K562 (cell line): Measurements from ENCODE around the gene APC2. TPM values are rescaled to one million over a fixed set of nuclear protein-coding genes. Genes with fewer than 3 reads are reported as not detected.
"Not testable (repeated sequence)": the region's sequence is repeated elsewhere in the genome, so short reads cannot be mapped to it uniquely, and the experiment has no call there.

Experiments used
- ATAC-seq: fragments of 200-7000 bp; cut with Tn5 transposase; 3 replicates; pipeline ENCODE4 v1.9.1; 2020; ENCODE audit warnings: moderate library complexity
- BruUV-seq: library from RNA; stranded (reverse); fragments of 400-500 nt; replicated peaks from 2 replicates; lab custom pipeline; 2021; lab: Mats Ljungman, UMichigan
- CTCF ChIA-PET: fragments of 300-600 bp; formaldehyde crosslinking; extraction: SDS; loops from one replicate; lab custom pipeline; 2021; ENCODE audit warnings: low intra/inter-chr PET ratio; lab: Yijun Ruan, JAX
- POLR2A ChIA-PET: fragments of 300-600, 350-650 bp; sonication (Branson Sonifier 250); formaldehyde crosslinking; extraction: SDS; loops from one replicate; lab custom pipeline; 2021; ENCODE audit warnings: antibody characterized with exemption, inconsistent platforms; lab: Yijun Ruan, JAX
- DNase-seq, 4 experiments: peaks; one replicate each; pipeline versions ENCODE4 v3.0.0 to v3.0.0-alpha.2; 2011 to 2018; ENCODE audit warnings: low spot score in 3 of 4, mixed read lengths in 3 of 4; ENCODE audit errors: extremely low read depth in 1 of 4
- FAIRE-seq: peaks from 2 replicates; lab custom pipeline; 2011; peaks lifted over from hg19 to GRCh38; lab: Jason Lieb, UNC
- H2AFZ ChIP-seq: 2 replicates; pipeline ENCODE4 v1.6.0; 2011; ENCODE audit warnings: low read depth, low read length, control low read depth, inconsistent platforms
- H3K27ac ChIP-seq: fragments of 200-600 bp; 3 replicates; pipeline ENCODE4 v1.8.0; 2011; ENCODE audit warnings: low read depth, mild to moderate bottlenecking, control low read depth, inconsistent platforms, low read length, moderate library complexity, mixed read lengths; ENCODE audit errors: extremely low read depth
- H3K27me3 ChIP-seq, 2 experiments: fragments of 300-600 bp in 1 of 2; 2 replicates in 1 of 2; 3 replicates in 1 of 2; pipeline versions ENCODE4 v1.6.0 to v1.8.0; 2011; ENCODE audit warnings: inconsistent platforms in 2 of 2, low read length in 2 of 2, mild to moderate bottlenecking in 1 of 2, mixed read lengths in 1 of 2, moderate library complexity in 1 of 2; ENCODE audit not compliant: control insufficient read depth in 2 of 2, insufficient read depth in 2 of 2
- H3K36me3 ChIP-seq: fragments of 300-600 bp; 3 replicates; pipeline ENCODE4 v1.8.0; 2011; ENCODE audit warnings: mild to moderate bottlenecking, low read length, inconsistent platforms; ENCODE audit not compliant: control insufficient read depth, insufficient read depth
- H3K4me1 ChIP-seq, 2 experiments: fragments of 200-600 bp in 1 of 2; replicated peaks in 1 of 2; 2 replicates in 1 of 2; 3 replicates in 1 of 2; pipeline versions ENCODE4 v1.5.1 to v1.8.0; 2011; ENCODE audit warnings: inconsistent platforms in 2 of 2, low read length in 2 of 2, mild to moderate bottlenecking in 1 of 2, mixed read lengths in 1 of 2, moderate library complexity in 1 of 2; ENCODE audit not compliant: control insufficient read depth in 2 of 2, insufficient read depth in 2 of 2
- H3K4me2 ChIP-seq: 2 replicates; pipeline ENCODE4 v1.6.1; 2011; ENCODE audit warnings: low read length, control low read depth, inconsistent platforms, mixed read lengths; ENCODE audit not compliant: insufficient read depth
- H3K4me3 ChIP-seq: fragments of 200-600 bp; sonication (generic), shearing (Covaris generic); 2 replicates; pipeline ENCODE4 v1.5.1; 2016; ENCODE audit warnings: control low read depth, inconsistent platforms
- H3K79me2 ChIP-seq: fragments of 200-600 bp; 3 replicates; pipeline ENCODE4 v1.8.0; 2011; ENCODE audit warnings: low read length, inconsistent platforms; ENCODE audit not compliant: control insufficient read depth, insufficient read depth
- H3K9ac ChIP-seq, 2 experiments: 2 replicates each; pipeline versions ENCODE4 v1.6.0 to v1.6.1; 2011; ENCODE audit warnings: low read depth in 2 of 2, low read length in 2 of 2, control low read depth in 1 of 2, inconsistent platforms in 1 of 2, mild to moderate bottlenecking in 1 of 2, mixed read lengths in 1 of 2; ENCODE audit not compliant: insufficient read depth in 1 of 2
- H3K9me1 ChIP-seq: one replicate; pipeline ENCODE4 v1.6.0; 2011; ENCODE audit warnings: inconsistent platforms, mild to moderate bottlenecking, low read length, moderate library complexity; ENCODE audit not compliant: control insufficient read depth, insufficient read depth
- H3K9me3 ChIP-seq: replicated peaks from 2 replicates; pipeline ENCODE4 v1.5.1; 2011; ENCODE audit warnings: low read depth, low read length, inconsistent platforms; ENCODE audit not compliant: control insufficient read depth, insufficient read depth
- H4K20me1 ChIP-seq: replicated peaks from 2 replicates; pipeline ENCODE4 v1.6.1; 2011; ENCODE audit warnings: low read length, inconsistent platforms, mixed read lengths; ENCODE audit not compliant: control insufficient read depth, insufficient read depth
- E2F8 ChIP-seq: fragments of 450-650 bp; IDR thresholded peaks from 2 replicates; pipeline ENCODE4 v1.7.1; 2018; ENCODE audit warnings: mild to moderate bottlenecking, low read depth; ENCODE audit not compliant: partially characterized antibody
- HSF4 ChIP-seq: fragments of 250-450 bp; sonication (Bioruptor Pico); IDR thresholded peaks from 2 replicates; pipeline ENCODE4 v2.1.2; 2022; ENCODE audit warnings: mild to moderate bottlenecking, moderate library complexity, borderline replicate concordance
- JUN ChIP-seq, 2 experiments: sonication (generic) in 1 of 2; formaldehyde crosslinking in 1 of 2; IDR thresholded peaks; 2 replicates each; pipeline versions ENCODE4 v1.6.1 to v1.8.0; 2012 to 2022; ENCODE audit warnings: borderline replicate concordance in 2 of 2, mild to moderate bottlenecking in 2 of 2, improper control_type of control experiment in 1 of 2, low read depth in 1 of 2, low read length in 1 of 2, missing genetic modification reagents in 1 of 2
- MCM7 ChIP-seq, 2 experiments: fragments of 450-650 bp; IDR thresholded peaks; 2 replicates each; pipeline ENCODE4 v1.6.1; 2016 to 2018
- PHB ChIP-seq: fragments of 250-450 bp; sonication (Bioruptor Pico); IDR thresholded peaks from 2 replicates; pipeline ENCODE4 v1.5.0; 2021
- THRAP3 ChIP-seq: fragments of 450-650 bp; IDR thresholded peaks from 2 replicates; pipeline ENCODE4 v1.6.1; 2016; ENCODE audit warnings: mild to moderate bottlenecking, inconsistent platforms, borderline replicate concordance
- ZNF24 ChIP-seq: fragments of 450-650 bp; IDR thresholded peaks from 2 replicates; pipeline ENCODE4 v1.6.1; 2016
- WGBS: fragments of 100-300 bp; shearing (Covaris generic); methylation state at CpG from one replicate; pipeline ENCODE4 v1.1.6; 2016; ENCODE audit warnings: low coverage, mixed read lengths; ENCODE audit not compliant: insufficient coverage; ENCODE audit errors: missing lambda C conversion rate; 5-methylcytosine and 5-hydroxymethylcytosine counted together
- in situ Hi-C: fragments of 300-500 bp; cut with MboI; formaldehyde crosslinking; loops from 4 replicates; pipeline ENCODE4 v1.15.0; 2018; ENCODE audit warnings: inconsistent platforms, mixed read lengths
- intact Hi-C: fragments of 100-400 bp; cut with micrococcal nuclease; formaldehyde crosslinking; loops from 2 replicates; pipeline ENCODE4 v1.14.2; 2022
- polyA plus RNA-seq, 8 experiments: library from polyadenylated mRNA; depleted of rRNA in 4 of 8; stranded (reverse) in 5 of 8; unstranded in 3 of 8; fragments of >200 nt; fragmentation: Nextera tagmentation in 2 of 8; fragmentation: Illumina TruSeq in 1 of 8; extraction: Ambion mirVana in 2 of 8; extraction: Trizol in 1 of 8; gene quantifications; 2 replicates each; pipeline versions ENCODE4 v1.2.1 to v1.2.3, GENCODE V29; 2011 to 2014; ENCODE audit warnings: inconsistent platforms in 1 of 8, missing spikeins in 1 of 8
- total RNA-seq, 7 experiments: library from RNA; depleted of rRNA in 6 of 7; stranded (reverse); fragments of >200 nt in 6 of 7; fragmentation: Illumina TruSeq in 2 of 7; extraction: Trizol in 2 of 7; gene quantifications; 2 replicates each; pipeline versions ENCODE4 v1.2.1 to v1.2.3, GENCODE V29; 2011 to 2021; ENCODE audit warnings: low replicate concordance in 1 of 7
- TF ChIP-seq, protein P1 (sequence below): fragments of 450-650 bp; IDR thresholded peaks from one replicate; pipeline ENCODE4 v1.6.1; 2018; ENCODE audit warnings: mild to moderate bottlenecking, moderate library complexity; ENCODE audit not compliant: partially characterized antibody

The APC2 gene
- total and polyA plus RNA-seq, 9 of the 15 experiments (the other 6 are each of a cell fraction or from before 2014, with no cell fraction given) = 0.01 to 0.40 (median 0.05) TPM; not detected in 3

DNA sequence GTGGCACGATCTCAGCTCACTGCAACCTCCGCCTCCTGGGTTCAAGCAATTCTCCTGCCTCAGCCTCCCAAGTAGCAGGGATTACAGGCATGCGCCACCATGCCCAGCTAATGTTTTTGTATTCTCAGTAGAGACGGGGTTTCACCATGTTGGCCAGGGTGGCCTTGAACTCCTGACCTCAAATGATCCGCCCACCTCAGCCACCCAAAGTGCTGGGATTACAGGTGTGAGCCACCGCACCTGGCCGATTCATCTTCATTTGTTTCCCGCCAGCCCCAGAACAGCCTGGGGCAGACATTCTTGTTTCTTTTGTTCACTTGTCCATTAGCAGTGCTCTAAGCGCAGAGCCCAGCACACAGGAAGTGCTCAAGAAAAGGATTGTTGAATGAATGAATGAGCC lies 27.1 kb downstream of the APC2 start:
- H3K27me3 ChIP-seq, DNase-seq, H3K4me2 ChIP-seq, H3K9me1 ChIP-seq, in situ Hi-C loops, CTCF ChIA-PET, H2AFZ ChIP-seq, ATAC-seq, H4K20me1 ChIP-seq, FAIRE-seq, H3K9me3 ChIP-seq, intact Hi-C loops, BruUV-seq, H3K4me3 ChIP-seq: not testable (repeated sequence)
- Histone ChIP-seq H3K36me3 (peaks cover 33% of the 10 kb centered on the region; the same call in 2 of the 3 replicates), H3K79me2 (peaks cover 44% of the 10 kb centered on the region), H3K4me1 (peaks cover 5 to 83% of the 10 kb centered on the region in 2 experiments; a peak in 4 of 5 replicates), H3K9ac (peak overlapping the region in 1 of 2 experiments; percentile 24; a peak in 2 of 4 replicates), H3K27ac (0 out of 3 replicates have a peak overlapping the region, but pooled peaks have one; percentile 28)
- WGBS = 95% methylated on average over 6 of the region's 9 CpGs
- POLR2A ChIA-PET = interaction anchor here (0.8 kb wide), 1 partner anchor 10 kb away, joined by 4 read pairs; no protein-coding TSS in a partner anchor
- 0 out of 2 replicates have a peak, but pooled peaks have one; percentile 36 for TF ChIP-seq ZNF24

GRCh38 chr19:1478934-1479707 lies 29.2 kb downstream of the APC2 start, which contains the start of gene C19orf25:
Gene C19orf25 (minus strand): TSS chr19:1479215. CDS start chr19:1478903, 312 bp downstream.
- ATAC-seq (peak; percentile 92), DNase-seq (peak; percentile 87 to 97 (median 90)), FAIRE-seq (peak; percentile 98)
- H3K4me2 ChIP-seq = peak within 1 kb of the TSS; percentile 85
- intact Hi-C loops (loop anchor here (2.0 kb wide), 1 partner anchor 34 kb away; the partner anchor contains the start of gene ADAMTSL5), in situ Hi-C loops (no loop called here)
- H4K20me1 ChIP-seq = 0 out of 2 replicates have a peak, but pooled peaks cover 4% of the 10 kb centered on the region
- H3K4me1 ChIP-seq = peaks cover 5 to 77% of the 10 kb centered on the region in 2 experiments; a peak in 4 of 5 replicates
- no peaks in the 10 kb centered on the region for H3K27me3 ChIP-seq
- peaks cover 33% of the 10 kb centered on the region; the same call in 2 of the 3 replicates for H3K36me3 ChIP-seq
- CTCF ChIA-PET = interaction anchor here (0.7 kb wide), 1 partner anchor 806 kb away, joined by 3 read pairs; no protein-coding TSS in a partner anchor
- peak within 1 kb of the TSS; percentile 86 to 95 for H3K9ac ChIP-seq
- H3K9me1 ChIP-seq = no peaks in the 10 kb centered on the region
- no peaks in the 10 kb centered on the region; the same call in 1 of the 2 replicates for H3K9me3 ChIP-seq
- BruUV-seq = TSS peak; percentile 83
- WGBS = under 1% methylated on average over 33 of the region's 71 CpGs
- H3K4me3 ChIP-seq = peak within 1 kb of the TSS; percentile 97
- POLR2A ChIA-PET = no interaction called here
- peak within 1 kb of the TSS; percentile 94 for H3K27ac ChIP-seq
- H2AFZ ChIP-seq = peak within 1 kb of the TSS; percentile 95
- H3K79me2 ChIP-seq = peaks cover 39% of the 10 kb centered on the region
- TF ChIP-seq E2F8 (peak; percentile 95), MCM7 (IDR thresholded peaks at IDR 0.05) (no peak), THRAP3 (no peak), PHB (CRISPR knock-in tag) (0 out of 2 replicates have a peak, but pooled peaks have one; percentile 60), HSF4 (CRISPR knock-in tag) (no peak), JUN (IDR thresholded peaks at IDR 0.05; ENCODE audit: borderline replicate concordance, low read depth, low read length) (no peak; the same call in 1 of the 2 replicates), JUN (CRISPR knock-in tag; IDR thresholded peaks at IDR 0.05; ENCODE audit: borderline replicate concordance) (no peak; the same call in 1 of the 2 replicates)
- TF ChIP-seq, protein P1, sequence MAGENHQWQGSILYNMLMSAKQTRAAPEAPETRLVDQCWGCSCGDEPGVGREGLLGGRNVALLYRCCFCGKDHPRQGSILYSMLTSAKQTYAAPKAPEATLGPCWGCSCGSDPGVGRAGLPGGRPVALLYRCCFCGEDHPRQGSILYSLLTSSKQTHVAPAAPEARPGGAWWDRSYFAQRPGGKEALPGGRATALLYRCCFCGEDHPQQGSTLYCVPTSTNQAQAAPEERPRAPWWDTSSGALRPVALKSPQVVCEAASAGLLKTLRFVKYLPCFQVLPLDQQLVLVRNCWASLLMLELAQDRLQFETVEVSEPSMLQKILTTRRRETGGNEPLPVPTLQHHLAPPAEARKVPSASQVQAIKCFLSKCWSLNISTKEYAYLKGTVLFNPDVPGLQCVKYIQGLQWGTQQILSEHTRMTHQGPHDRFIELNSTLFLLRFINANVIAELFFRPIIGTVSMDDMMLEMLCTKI = no peak
